Esophagus squamous epithelium (tissue), 5 donors: Measurements from ENCODE around the gene METTL25. TPM values are rescaled to one million over a fixed set of nuclear protein-coding genes. Genes with fewer than 3 reads are reported as not detected.

Experiments
- DNase-seq: peaks from one replicate; lab custom pipeline; 2025; lab: John Stamatoyannopoulos, UW
- H3K27ac ChIP-seq, 4 donors: fragments of 200-600 bp; sonication (generic); one replicate each; pipeline ENCODE4 v1.5.1; 2016 to 2019; ENCODE audit warnings: mild to moderate bottlenecking in 1 of 4
- H3K27me3 ChIP-seq, 4 donors: fragments of 200-600 bp; sonication (generic); 1 replicate in 3 of 4; 2 replicates in 1 of 4; pipeline versions ENCODE4 v1.5.1 to v1.6.0; 2017 to 2021; ENCODE audit warnings: antibody characterized with exemption in 1 of 4
- H3K36me3 ChIP-seq, 3 donors: fragments of 200-600 bp; sonication (generic); one replicate each; pipeline ENCODE4 v1.5.1; 2016 to 2019
- H3K4me1 ChIP-seq, 3 donors: fragments of 200-600 bp; sonication (generic); one replicate each; pipeline ENCODE4 v1.5.1; 2017 to 2019
- H3K4me3 ChIP-seq, 4 donors: fragments of 200-600 bp; sonication (generic); 1 replicate in 3 of 4; 2 replicates in 1 of 4; pipeline ENCODE4 v1.5.1; 2016 to 2019; ENCODE audit warnings: mild to moderate bottlenecking in 2 of 4, moderate library complexity in 1 of 4
- H3K9me3 ChIP-seq, 3 donors: fragments of 200-600 bp; sonication (generic); one replicate each; pipeline ENCODE4 v1.5.1; 2016 to 2019
- CTCF ChIP-seq, 6 experiments: fragments of 450-650 bp in 4 of 6; fragments of 200-600 bp in 2 of 6; sonication (generic) in 2 of 6; IDR thresholded peaks; one replicate each; pipeline ENCODE4 v1.5.1; 2016 to 2019; ENCODE audit warnings: antibody characterized with exemption in 6 of 6, mild to moderate bottlenecking in 4 of 6, moderate library complexity in 4 of 6
- POLR2A ChIP-seq, 4 donors: fragments of 450-650 bp; IDR thresholded peaks; one replicate each; pipeline ENCODE4 v1.6.1; 2017; ENCODE audit warnings: antibody characterized with exemption in 4 of 4, mild to moderate bottlenecking in 4 of 4, moderate library complexity in 3 of 4
- WGBS, 2 donors: methylation state at CpG; one replicate each; pipeline ENCODE4 v1.1.5; 2018; 5-methylcytosine and 5-hydroxymethylcytosine counted together
- intact Hi-C: fragments of 100-400 bp; cut with DNase I; formaldehyde crosslinking; loops from one replicate; pipeline ENCODE4 v1.15.0; 2022
- total RNA-seq, 4 donors: library from RNA; depleted of rRNA; stranded (reverse); fragments of >200 nt; gene quantifications; one replicate each; pipeline ENCODE4 v1.1.0, GENCODE V29; 2016
- donor health status: DM: yes; HTN: yes; CAD: no.

METTL25 gene
- total RNA-seq, 4 donors from 2014 or later: 8.6 to 29.8 (median 9.8) TPM

DNA sequence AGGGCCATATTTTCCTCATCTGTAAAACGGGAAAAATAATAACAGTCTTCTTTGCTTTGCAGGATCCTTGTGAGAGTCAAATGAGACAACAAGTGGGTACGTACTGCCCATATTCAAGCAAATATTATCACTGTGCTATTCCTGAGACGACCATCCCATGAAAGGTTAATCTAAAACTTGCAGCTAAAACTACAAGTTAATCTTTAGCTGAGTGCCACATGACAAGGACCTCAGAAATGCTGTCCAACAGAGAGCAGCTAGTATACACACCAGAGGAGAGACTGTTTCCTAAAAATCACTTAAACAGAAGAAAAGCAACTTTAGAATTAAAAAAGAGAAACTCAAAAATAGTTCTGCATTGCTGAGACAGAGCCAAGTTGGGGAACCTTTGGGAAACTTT, 165.7 kb downstream of the METTL25 start:
- Histone ChIP-seq H3K4me3 (no peak overlapping the region), H3K9me3 (no peaks in the 10 kb centered on the region), H3K27me3 (no peaks in the 10 kb centered on the region), H3K4me1 (peaks cover 0 to 5% (median 0%) of the 10 kb centered on the region in 3 donors), H3K36me3 (no peaks in the 10 kb centered on the region), H3K27ac (no peak overlapping the region)
- TF ChIP-seq POLR2A (IDR thresholded peaks at IDR 0.05): no peak
- no peak for DNase-seq
- intact Hi-C loops: no loop called here
- 35 to 53% methylated on average over 3 of the region's 3 CpGs for WGBS, 2 donors

- no peak overlapping the region for H3K4me3 ChIP-seq
- no peaks in the 10 kb centered on the region for H3K9me3 ChIP-seq
- 34 to 48% methylated on average over 2 of the region's 2 CpGs for WGBS, 2 donors
- intact Hi-C loops: no loop called here
- H3K4me1 ChIP-seq: peaks cover 0 to 5% (median 0%) of the 10 kb centered on the region in 3 donors
- DNase-seq: no peak
- no peaks in the 10 kb centered on the region for H3K27me3 ChIP-seq
- H3K36me3 ChIP-seq: no peaks in the 10 kb centered on the region
- TF ChIP-seq POLR2A (IDR thresholded peaks at IDR 0.05): no peak
- TF ChIP-seq CTCF (IDR thresholded peaks at IDR 0.05): no peak
- H3K27ac ChIP-seq: no peak overlapping the region
Observed at GRCh38 chr12:82524641-82525040, 166.3 kb downstream of the METTL25 start.

DNA sequence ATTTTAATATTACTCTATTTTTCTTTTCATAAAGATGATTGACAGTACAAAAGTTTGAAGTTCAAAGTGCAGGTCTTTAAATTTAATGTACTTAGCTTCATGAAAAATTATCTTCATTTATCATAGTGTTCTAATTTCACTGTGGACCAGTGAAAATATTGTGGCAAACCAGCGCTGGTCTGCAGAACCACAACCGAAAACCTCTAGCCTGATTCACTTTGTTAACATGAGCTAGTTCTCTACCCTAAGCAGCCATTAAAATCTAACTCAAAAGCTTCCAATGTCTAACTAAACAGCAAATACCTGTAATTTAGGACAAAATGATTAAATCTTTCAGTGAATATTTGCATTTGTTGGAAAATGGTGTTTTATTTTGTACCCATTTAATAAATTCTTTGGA, 167.3 kb downstream of the METTL25 start:
- intact Hi-C loops: no loop called here
- whole genome bisulfite sequencing, 2 donors: 87 to 91% methylated on average over 2 of the region's 2 CpGs
- no peak for DNase-seq
- Histone ChIP-seq H3K4me3 (no peak overlapping the region), H3K4me1 (peaks cover 0 to 5% (median 0%) of the 10 kb centered on the region in 3 donors), H3K9me3 (no peaks in the 10 kb centered on the region), H3K27ac (no peak overlapping the region), H3K36me3 (no peaks in the 10 kb centered on the region), H3K27me3 (no peaks in the 10 kb centered on the region)
- TF ChIP-seq CTCF (IDR thresholded peaks at IDR 0.05): no peak
- no peak for TF ChIP-seq POLR2A (IDR thresholded peaks at IDR 0.05)

DNA sequence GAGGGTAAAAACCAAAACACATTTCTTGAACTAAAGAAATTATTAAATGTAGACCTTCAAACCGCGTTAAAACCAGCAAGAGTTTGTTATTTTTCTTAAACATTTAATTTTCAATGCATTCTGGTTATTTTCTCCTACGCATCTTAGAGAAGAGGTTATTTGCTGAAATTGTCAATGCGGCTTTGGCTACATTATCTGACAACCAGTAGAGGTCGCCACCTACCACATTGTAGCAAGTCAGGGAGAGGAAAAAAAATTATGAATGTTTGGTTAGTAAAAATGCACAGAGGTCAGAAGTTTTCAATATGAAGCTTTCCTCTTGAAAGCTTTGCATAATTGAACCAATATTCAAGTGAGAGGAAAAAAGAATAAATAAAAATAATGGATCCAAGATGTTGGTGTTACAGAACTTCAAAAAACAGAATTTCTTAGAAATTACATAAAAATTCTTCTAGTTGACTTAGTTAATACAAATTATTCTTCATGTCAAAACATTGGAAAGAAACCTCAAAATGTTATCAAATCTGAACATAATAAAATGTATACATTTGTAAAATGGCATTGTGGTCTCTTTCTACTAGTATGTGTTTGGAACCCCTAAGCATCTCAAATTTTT, 168.9 kb downstream of the METTL25 start:
- peak; percentile 56 to 81 (median 74) for TF ChIP-seq CTCF (IDR thresholded peaks at IDR 0.05)
- TF ChIP-seq POLR2A (IDR thresholded peaks at IDR 0.05): no peak
- intact Hi-C loops: no loop called here
- Histone ChIP-seq H3K4me3 (no peak overlapping the region), H3K27me3 (no peaks in the 10 kb centered on the region), H3K36me3 (no peaks in the 10 kb centered on the region), H3K9me3 (no peaks in the 10 kb centered on the region), H3K4me1 (peaks cover 0 to 5% (median 0%) of the 10 kb centered on the region in 3 donors), H3K27ac (no peak overlapping the region)
- no peak for DNase-seq
- WGBS, 2 donors: 8 to 11% methylated on average over 5 of the region's 5 CpGs

Other genes starting within 250 kb of the METTL25 start
- gene CCDC59, start 142 bp upstream of the METTL25 start, total RNA-seq: 10 to 100 TPM; 23.3 to 70.4 (median 49.4) TPM